GM18873 (cell line): ENCODE results near the gene ISLR2.
"Not testable (repeated sequence)": the region's sequence is repeated elsewhere in the genome, so short reads cannot be mapped to it uniquely, and the experiment has no call there.

Experiments
- ATAC-seq: cut with Tn5 transposase; IDR thresholded peaks from one replicate; pipeline ENCODE4 v1.9.1; 2021; ENCODE audit warnings: mild to moderate bottlenecking, moderate library complexity, moderate number of reproducible peaks; ENCODE audit not compliant: unreplicated experiment, low FRiP score

Gene ISLR2

GRCh38 chr15:74130155-74130848, at the start of gene ISLR2:
ISLR2 (plus strand) TSS chr15:74130586; CDS start chr15:74132755, 2,169 bp downstream.
- ATAC-seq, result no peak

DNA sequence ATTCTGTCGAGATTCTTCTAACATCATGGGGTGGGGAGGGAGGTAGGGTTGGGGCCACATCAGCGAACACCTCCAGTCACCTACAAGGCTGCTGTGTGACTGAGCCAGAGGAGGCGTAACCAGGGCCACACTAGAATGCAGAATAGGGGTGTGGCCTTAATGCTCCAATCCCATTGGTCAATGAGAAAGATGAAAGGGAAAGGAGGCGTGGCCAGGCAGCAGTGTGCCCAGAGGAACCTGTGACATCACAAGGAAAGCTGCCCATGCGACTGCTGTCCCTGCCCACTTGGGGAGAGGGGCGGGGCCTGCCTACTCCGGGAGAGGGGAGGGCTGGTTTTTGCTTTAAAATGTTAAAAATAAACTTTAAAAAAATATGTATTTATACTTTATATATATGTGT, 47.9 kb upstream of the ISLR2 start, which contains the start of gene GOLGA6A:
Gene GOLGA6A (minus strand): TSS at position 101 of the 400 bp plus-strand sequence. CDS start 41 bp downstream, at position 60.
- not testable (repeated sequence) for ATAC-seq

DNA sequence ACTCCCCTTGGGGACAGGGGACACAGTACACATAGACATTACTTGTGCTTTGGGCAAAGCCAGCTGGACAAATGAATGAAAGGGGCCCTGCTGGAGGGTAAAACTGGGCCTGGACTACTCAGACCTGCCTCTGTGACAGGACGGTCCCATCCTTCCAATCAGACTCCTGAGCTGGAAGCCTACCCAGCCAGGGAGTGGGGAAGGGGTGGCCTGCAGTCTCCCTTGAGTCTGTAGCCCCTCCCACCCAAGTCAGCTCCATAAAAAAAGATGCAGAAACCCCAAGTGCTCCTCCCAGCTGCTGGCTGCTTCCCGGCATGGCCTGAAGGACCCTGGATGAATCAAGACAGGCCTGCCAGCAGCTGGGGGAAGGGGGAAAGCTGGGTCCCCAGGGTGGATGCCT, 35.8 kb upstream of the ISLR2 start:
- not testable (repeated sequence) for ATAC-seq

DNA sequence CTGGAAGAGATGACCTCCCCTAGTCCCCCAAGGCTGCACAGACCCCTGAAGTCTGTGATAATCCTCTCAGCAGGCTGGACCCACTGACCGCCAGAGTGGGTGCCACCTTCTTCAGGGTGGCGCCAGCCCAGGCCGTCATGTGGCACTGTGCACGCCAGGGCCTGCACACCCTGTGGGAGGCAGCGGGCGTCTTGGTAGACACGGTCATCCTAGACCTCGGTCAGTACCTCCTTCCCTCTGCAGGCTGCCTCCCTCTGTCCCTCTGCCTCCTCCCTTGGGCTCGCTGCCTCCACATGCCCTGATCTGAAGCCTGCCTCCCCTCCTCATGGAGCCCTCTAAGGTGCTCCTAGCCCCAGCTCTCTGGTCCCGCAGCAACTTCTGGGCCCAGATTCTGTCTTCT, 34.8 kb upstream of the ISLR2 start:
- ATAC-seq, result not testable (repeated sequence)

- not testable (repeated sequence) for ATAC-seq
Measured at GRCh38 chr15:74096753-74097474, 33.5 kb upstream of the ISLR2 start.

DNA sequence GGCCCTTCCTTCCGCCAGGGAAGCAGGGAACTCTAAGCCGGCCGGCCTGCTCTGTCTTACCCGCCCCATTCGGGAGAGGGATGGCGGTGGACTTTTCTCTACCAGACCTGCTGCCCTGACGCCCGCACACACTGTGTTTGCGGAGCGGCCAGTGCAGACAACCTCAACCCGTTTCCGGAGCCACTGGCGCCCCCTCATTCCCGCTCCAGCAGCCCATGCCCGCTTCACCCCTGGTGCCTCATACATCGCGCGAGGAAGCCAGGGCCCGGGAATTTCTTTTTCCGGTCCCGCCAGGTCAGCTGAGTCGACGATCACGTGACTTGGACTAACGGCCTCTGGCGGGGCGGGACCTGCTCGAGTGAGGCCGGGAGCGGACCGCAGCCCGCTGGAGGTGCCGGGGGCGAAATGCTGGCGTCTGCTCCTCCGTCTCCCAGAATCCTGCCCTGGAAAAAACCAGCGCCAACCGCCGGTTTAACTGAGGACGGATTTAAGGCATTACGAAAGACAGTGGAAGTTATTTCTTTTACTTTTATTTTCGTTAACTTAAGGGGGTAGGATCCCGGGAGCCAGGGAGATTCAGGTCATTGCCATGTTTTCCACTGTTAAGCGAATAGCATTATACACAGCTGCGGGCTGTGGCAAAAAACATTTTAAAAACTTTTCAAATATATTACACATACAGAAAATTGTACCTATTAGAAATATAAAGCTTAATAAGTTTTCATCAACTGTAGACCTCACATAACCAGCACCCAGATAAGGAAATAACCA, 30.2 kb upstream of the ISLR2 start:
- not testable (repeated sequence) for ATAC-seq

DNA sequence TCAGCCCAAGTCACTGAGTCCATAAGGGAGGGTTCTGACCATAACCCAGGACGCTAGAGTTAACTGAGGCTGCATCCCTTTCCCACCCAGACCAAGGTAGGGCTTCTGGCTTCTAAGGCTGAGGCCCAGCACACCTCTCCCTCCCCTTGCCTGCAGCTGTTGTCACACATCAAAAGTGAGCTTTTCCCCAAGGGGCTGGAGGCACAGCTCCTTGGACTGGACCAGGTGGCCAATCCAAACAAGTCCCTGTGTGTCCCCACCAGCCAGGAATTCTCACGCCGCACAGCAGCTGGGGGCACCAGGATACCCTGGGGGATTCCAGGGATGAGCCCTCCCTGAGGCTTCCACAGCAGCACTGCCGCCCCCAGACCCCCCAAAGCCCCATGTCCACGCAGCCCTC, 22.3 kb upstream of the ISLR2 start:
- ATAC-seq, result no peak

- ATAC-seq, result not testable (repeated sequence)
Measured at GRCh38 chr15:74108611-74109010, 21.8 kb upstream of the ISLR2 start.

GRCh38 chr15:74109713-74110112, 20.7 kb upstream of the ISLR2 start:
- no peak for ATAC-seq

- ATAC-seq, result no peak
Measured at GRCh38 chr15:74120426-74120825, 10.0 kb upstream of the ISLR2 start.

- no peak for ATAC-seq
Measured at GRCh38 chr15:74121039-74121438, 9.3 kb upstream of the ISLR2 start.

GRCh38 chr15:74121858-74122257, 8.5 kb upstream of the ISLR2 start:
- no peak for ATAC-seq

GRCh38 chr15:74122403-74123130, 7.8 kb upstream of the ISLR2 start:
- ATAC-seq, result no peak

GRCh38 chr15:74123131-74123429, 7.3 kb upstream of the ISLR2 start:
- ATAC-seq, result no peak

DNA sequence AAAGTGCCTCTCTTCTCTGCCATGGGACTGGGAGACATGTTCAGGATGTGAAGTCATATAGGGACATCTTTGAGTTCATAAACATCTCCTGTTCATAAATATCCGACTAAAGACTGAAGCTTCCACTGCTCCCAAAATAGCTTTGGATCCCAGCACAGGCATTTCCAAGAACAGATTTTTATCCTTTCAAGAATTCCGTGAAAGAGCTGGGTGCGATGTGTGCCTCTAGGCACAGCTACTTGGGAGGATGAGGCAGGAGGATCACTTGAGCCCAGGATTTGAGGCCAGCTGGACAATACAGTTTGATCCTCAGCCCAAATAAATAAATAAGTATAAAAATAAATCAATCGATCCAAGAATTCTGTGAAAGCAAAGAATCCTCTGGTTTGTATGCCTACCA, 6.7 kb upstream of the ISLR2 start:
- ATAC-seq, result no peak

DNA sequence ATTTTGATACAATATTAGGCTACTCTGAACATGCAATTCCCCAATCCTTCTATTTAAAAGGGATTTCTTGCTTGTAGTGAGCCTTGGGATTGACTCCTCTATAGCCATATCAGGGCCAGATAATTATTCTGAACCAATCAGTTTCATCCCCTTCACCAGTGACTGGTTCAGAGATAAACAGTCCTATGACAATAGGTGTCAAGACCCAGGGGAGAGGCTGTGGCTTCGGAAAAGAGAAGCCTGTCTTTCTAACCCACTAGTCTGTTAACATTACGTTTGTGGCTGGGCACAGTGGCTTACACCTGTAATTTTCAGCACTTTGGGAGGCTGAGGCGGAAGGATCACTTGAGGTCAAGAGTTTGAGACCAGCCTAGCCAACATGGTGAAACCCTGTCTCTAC, 6.2 kb upstream of the ISLR2 start:
- ATAC-seq, result no peak

DNA sequence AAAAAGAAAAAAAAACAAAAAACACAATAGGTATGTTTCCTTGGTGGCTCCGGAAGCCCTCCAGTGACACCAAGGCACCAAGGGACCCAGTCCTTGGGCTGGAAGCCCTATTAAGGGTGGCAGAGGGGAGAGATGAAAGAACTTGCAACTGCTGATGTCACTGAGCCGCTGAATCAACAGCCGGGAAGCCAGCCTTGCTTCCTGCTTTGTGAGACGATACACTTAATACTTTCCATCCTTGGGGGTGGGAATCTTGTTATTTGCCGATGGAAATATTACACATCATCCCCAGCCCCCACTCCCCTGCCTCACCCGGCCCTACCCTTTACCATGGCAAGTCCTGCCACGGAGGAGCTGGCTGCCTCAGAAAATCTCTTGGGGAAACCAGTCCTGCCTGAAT, 5.6 kb upstream of the ISLR2 start:
- no peak for ATAC-seq

GRCh38 chr15:74127255-74127953, 3.0 kb upstream of the ISLR2 start:
- no peak for ATAC-seq

DNA sequence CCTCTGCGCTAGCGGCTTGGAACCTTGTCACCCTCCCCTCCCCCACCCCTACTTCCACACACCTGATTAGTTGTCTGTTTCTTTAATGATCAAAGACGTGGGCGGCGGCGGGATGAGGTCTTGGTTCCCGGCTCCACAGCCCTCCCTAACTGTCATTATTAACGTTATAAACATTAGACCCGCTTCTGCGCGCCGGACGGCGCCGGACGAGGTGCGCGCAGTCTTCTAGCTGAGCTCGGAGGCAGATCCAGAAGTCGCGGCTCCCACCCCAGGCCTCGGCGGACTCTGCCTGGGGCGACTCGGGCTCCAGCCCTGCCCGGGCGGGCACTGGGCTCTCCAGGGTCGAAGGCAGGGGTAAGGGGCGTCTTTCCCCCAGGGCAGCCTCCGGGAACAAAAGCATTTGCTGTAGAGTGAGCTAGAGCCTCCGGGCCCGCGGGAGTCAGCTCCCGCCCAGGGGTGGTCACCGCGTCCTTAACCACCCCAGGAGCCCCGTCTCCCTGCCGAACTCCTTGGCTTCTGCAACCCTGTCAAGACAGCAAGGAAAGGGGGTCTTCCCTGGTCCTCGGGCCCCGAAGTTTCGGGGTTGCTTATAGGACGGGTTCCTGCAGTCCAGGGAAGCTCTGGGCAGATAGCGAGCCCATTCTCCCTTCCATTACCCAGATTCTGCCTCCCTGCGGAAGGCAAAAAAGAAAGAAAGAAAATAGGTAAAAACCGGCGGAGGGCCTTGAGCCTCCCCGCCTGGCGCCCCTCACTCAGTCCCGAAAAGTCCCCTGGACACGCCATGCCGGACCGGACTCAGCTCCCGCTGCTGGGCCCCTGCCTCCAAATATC, 2.2 kb upstream of the ISLR2 start:
- no peak for ATAC-seq
